Left kidney (tissue), 2 donors: ENCODE data around the gene NAA35. TPM values are rescaled to one million over a fixed set of nuclear protein-coding genes. Genes with fewer than 3 reads are reported as not detected.
"Not testable (repeated sequence)": the region's sequence is repeated elsewhere in the genome, so short reads cannot be mapped to it uniquely, and the experiment has no call there.

Source experiments
- DNase-seq: peaks from one replicate; pipeline ENCODE4 v3.0.0-alpha.2; 2013
- polyA plus RNA-seq: library from polyadenylated mRNA; unstranded; fragments of 120-200 nt; gene quantifications from one replicate; pipeline ENCODE4 v1.2.1, GENCODE V29; 2013; ENCODE audit not compliant: insufficient read length

NAA35 gene
- polyA plus RNA-seq, 1 donor: 41.1 TPM

- DNase-seq: no peak
Measured at GRCh38 chr9:86027767-86028166, 86.8 kb downstream of the NAA35 start.

GRCh38 chr9:86034863-86035734 lies 94.2 kb downstream of the NAA35 start:
- no peak for DNase-seq

DNA sequence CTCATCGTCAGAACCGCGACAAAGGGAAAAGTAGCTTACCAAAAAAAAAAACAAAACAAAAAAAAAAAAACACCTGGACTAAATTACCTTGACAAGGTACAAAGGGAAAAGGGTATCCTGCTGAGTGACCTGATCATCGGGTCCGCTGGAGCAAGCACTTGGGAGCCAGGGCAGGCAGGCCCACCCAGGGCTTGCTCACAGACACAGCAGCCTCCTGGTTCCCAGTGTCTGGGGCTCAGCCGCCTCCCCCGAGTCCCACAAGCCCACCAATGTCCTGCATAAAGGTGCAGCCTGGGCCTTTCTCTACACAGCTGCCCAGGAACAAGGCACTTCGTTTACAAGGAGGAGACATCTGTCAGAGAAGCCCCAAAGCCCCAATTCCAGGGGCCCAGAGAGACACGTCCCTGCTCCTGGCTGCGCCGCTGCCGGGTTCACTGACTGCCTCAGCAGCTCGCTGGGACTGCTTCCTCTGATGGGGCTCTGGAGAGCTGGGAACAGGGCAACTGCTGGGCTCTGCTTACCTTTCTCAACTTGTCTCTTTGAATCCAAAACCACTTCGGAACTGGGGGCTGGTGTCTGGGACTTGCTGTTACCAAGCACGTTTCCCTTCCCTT lies 95.0 kb downstream of the NAA35 start:
- no peak for DNase-seq

- DNase-seq: no peak
Measured at GRCh38 chr9:86036555-86036954, 95.6 kb downstream of the NAA35 start.

DNA sequence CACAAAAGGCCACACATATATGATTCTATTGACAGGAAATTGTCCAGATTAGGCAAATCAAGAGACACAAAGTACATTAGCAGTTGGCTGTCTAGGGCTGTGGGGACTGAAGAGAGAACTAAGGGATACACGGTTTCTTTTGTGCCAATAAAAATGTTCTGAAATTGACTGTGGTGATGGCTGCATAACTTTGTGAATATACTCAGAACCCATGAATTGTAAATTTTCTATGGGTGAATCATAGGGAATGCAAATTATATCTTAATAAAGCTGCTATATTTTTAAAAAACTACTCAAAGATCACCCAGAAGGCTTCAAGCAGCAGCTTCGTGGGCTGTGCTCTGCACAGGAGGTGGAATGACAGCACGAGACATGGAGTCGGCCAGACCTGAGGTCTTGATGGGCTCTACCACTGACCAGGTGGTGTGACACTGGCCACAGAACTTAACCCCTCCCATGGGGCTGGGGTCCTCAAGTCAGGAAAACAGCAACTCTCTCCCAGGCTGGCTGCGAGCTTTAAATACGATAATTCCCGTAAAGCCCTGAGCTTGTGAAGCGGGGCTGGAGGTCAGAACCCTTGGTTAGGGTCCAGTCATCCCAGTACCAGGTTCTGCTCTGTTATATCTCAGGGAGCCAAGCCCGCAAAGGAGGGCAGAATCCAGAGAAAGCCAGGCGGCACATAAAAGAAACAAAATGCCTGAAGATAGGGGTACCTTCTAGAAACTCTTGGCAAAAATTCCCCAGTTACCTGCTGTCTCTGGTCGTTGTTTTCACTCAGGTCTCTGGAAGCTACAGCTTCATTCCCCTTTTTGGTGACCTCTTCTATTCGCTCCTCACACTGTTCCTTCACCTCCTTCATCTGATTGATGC lies 99.3 kb downstream of the NAA35 start:
- DNase-seq: no peak

GRCh38 chr9:86040861-86041155 lies 99.9 kb downstream of the NAA35 start:
- DNase-seq: no peak

DNA sequence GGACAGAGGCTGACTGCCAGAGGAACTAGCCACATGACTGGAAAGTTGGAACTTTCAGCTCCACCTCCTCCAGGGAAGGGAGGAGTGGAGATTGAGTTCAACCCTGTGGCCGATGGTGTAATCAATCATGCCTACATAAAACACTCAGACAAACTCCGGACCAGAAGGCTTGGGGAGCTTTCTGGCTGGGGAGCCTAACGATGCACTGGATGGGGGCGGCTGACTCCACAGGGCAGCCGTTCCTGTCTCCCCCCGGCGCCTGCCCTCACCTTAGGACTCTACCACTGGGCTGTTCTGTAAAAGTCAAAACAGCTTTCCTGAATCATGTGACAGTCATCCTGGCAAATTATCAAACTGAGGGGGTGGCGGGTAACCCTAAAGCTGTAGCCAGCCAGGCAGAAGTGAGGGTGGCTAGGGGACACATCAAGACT lies 100.4 kb downstream of the NAA35 start:
- peak; percentile 87 for DNase-seq

DNA sequence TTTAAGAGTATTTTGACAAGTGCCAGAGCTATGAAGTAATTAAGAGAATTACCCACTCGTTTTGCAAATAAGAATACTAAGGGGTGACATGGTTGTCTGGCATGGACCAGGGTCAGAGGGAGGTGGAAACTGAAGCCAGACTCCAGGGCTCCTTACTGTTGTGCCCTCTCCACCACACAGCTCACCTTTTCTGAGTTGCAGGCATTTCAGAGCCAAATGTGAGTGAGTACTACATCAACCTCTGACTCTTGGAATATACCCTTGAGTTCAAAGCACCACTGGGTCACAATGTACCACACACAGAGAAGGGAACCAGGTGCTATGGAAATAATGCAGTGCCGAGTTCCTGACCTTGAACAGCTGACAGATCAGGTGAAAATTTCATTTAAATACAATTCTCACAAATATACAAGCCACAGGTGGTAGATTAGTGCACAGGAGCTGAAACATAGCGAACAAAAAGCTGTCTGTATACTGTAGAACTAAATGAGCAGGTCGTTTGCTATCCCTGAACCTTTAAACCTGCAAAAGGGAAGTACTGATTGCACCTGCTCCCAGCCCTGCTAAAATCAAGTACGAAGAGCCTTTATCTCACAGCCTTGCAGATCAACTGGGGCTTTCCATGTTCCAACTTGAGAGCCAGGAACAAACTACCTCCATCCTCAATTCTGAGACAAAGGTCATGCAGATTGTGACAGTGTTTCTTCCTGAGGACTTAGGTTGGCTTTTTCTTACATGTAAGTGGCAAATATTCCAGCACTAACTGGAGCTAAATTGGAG lies 101.4 kb downstream of the NAA35 start:
- no peak for DNase-seq

GRCh38 chr9:86043586-86043985 lies 102.6 kb downstream of the NAA35 start:
- DNase-seq: no peak

- DNase-seq: no peak
Measured at GRCh38 chr9:86043999-86044398, 103.1 kb downstream of the NAA35 start.

DNA sequence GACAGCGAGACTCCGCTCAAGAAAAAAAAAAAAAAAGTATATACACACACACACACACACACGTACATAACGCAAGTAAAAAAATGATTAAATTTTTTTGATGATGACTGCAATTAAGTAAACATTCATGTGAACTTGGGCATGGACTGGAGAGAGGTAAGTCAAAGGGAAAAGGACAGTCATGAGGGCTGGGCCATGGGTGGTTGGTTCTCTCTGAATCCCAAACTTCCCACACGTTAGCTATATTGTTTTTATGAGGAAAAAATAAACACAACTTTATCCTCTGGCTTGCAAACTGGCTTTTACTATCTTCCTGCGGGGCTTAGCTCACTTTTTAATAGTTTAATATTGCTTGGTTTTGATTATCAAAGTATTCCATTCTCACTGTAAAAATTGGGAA lies 104.7 kb downstream of the NAA35 start:
- DNase-seq: no peak

- no peak for DNase-seq
Measured at GRCh38 chr9:86046071-86046636, 105.2 kb downstream of the NAA35 start.

DNA sequence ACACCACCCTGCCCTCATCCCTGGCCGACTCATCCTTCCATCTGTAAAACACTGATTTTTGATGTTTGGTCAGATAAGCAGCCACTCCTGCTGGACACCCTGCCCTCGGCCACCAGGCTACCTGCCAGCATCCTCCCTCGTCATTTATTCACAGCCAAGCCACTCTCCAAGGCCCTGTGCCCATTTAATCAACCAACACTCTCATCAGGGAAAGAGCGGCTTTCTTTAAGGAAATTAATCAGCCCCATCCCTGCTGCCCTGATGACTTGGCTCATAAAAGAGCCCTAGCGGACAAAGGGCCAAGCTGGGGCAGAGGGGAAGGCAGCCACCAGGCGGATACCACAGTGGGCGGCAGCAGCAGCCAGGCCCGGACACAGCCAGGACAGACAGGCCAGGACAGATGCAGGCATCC lies 106.0 kb downstream of the NAA35 start:
- DNase-seq: no peak

DNA sequence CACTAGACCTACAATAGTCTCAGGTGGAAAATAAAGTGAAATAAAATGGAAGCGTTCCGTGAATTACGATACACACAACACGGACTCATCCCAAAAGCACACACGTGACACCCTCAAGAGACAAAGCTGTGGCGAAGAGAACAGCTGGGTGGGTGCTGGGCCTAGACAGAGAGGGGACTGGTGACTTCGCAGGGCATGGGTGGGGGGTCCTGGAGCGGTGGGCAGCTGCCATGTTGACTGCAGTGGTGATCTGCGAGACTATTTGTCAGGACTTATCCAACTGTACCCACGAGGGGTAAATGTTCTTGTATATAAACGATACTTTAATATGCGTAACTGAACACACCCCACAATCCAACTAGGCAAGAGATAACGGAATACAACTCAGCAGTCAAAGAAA lies 106.4 kb downstream of the NAA35 start:
- DNase-seq: no peak

DNA sequence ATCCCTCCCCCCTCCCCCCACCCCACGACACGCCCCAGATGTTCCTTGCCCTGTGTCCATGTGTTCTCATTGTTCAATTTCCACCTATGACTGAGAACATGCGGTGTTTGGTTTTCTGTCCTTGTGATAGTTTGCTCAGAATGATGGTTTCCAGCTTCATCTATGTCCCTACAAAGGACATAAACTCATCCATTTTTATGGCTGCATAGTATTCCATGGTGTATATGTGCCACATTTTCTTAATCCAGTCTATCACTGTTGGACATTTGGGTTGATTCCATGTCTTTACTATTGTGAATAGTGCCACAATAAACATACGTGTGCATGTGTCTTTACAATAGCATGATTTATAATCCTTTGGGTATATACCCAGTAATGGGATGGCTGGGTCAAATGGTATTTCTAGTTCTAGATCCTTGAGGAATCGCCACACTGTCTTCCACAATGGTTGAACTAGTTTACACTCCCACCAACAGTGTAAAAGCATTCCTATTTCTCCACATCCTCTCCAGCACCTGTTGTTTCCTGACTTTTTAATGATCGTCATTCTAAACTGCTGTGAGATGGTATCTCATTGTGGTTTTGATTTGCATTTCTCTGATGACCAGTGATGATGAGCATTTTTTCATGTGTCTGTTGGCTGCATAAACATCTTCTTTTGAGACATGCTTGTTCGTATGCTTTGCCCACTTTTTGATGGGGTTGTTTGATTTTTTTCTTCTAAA lies 107.2 kb downstream of the NAA35 start:
- not testable (repeated sequence) for DNase-seq

DNA sequence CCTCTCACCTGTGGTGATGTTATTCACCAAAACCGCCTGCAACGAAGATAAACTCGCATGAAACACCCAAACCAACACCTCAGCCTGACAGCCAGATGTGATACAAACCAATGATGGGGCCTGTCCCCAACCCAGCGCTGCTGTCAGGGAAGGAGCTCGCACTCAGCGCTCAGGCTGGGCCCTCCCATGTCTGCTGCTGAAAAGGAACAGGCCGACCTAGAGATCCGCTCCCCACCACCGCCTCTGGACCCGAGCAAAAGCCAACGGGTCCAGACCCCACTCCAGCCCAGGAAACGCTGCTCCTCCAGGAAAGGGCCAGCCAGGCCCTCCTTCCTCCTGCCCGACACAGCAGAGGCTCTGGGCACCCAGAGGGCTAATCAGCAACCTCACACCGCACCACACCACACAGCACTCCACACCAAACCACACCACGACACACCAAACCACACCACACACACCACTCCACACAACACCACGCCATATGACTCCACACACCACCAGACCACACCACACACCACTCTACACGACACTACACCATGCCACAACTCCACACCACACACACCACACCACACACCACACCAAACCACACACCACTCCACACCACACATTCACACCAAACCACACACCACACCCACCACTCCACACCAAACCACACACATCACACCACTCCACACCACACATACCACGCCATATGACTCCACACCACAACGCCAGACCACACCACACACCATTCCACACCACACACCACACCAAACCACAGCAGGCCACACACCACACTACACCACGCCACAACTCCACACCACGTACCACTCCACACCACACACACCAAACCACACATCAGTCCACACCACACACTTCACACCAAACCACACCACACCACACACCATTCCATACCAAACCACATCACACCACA lies 111.9 kb downstream of the NAA35 start:
- DNase-seq: no peak

GRCh38 chr9:86054695-86055094 lies 113.7 kb downstream of the NAA35 start:
- no peak for DNase-seq

DNA sequence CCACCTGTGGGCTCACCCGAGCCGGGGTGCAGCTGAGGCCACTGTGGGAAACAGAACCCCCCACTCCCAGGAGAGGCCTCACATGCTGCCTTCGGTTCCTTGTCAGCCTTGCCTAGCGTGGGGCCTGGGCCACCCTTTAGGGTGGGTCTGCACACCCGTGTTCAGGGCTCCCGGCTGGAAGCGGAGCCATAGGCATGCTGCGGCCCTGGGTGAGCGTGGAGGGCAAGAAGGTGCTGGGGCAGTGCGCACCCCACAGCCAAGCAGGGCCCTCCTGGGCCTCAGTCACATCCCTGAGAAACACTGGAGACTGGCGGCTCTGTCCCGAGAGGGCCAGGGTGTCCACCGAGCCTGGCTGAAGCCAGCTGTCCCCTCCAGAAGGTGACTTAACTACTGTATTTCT lies 116.5 kb downstream of the NAA35 start:
- no peak for DNase-seq

DNA sequence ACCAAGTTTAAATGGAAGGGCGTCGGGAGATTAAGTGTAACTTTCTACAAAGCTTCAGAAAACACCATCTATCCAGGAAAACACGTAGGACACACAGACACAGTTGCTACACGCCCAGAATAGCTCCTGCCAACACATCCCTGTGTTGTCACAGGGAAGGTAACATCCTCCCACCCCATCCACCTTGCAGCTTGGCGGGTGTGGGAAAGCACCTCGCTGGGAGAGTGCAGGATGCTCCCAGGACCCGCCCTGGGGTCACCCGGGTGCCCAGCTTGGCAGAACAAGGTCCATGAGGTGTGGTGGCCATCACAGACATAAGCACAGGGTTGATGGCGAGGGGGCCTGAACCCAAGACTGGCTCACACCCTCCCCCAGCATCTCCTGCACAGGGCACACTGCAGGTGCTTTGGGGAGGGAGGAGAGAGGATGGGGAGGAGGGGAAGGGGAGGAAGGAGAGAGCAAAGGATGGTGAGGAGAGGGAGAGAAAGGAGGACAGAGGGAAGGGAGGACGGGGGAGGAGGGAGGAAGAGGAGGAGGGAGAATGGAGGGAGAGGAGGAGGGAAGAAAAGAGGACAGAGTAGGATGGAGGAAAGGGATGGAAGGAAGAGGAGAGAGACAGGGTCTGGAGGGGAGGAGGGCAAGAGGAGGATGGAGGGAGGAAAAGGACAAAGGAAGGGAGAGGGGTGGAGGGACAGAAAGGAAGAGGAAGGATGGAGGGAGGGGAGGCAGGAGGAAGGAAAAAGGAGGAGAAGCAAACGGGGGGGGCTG lies 121.2 kb downstream of the NAA35 start:
- DNase-seq: no peak
